Subcutaneous abdominal adipose tissue (tissue), 5 donors: ENCODE results near the gene SOX2.

Experiments
- H3K27ac ChIP-seq: one replicate; pipeline ENCODE4 v1.7.0; 2013; ENCODE audit warnings: low read depth, mild to moderate bottlenecking, inconsistent platforms, low read length, moderate library complexity
- H3K27me3 ChIP-seq, 5 donors: one replicate each; pipeline ENCODE4 v1.7.0; 2013; ENCODE audit warnings: low read length in 5 of 5, inconsistent platforms in 1 of 5; ENCODE audit not compliant: control insufficient read depth in 5 of 5, insufficient read depth in 4 of 5
- H3K36me3 ChIP-seq, 5 donors: one replicate each; pipeline ENCODE4 v1.7.0; 2013; ENCODE audit warnings: low read length in 5 of 5; ENCODE audit not compliant: control insufficient read depth in 5 of 5, insufficient read depth in 5 of 5
- H3K4me1 ChIP-seq, 5 donors: one replicate each; pipeline ENCODE4 v1.7.0; 2013; ENCODE audit warnings: low read length in 5 of 5, mild to moderate bottlenecking in 3 of 5, moderate library complexity in 1 of 5; ENCODE audit not compliant: control insufficient read depth in 5 of 5, insufficient read depth in 5 of 5
- H3K4me3 ChIP-seq, 5 donors: one replicate each; pipeline ENCODE4 v1.7.0; 2013; ENCODE audit warnings: low read length in 5 of 5, low read depth in 1 of 5
- H3K9ac ChIP-seq, 5 donors: one replicate each; pipeline ENCODE4 v1.7.0; 2013; ENCODE audit warnings: low read length in 5 of 5, mild to moderate bottlenecking in 4 of 5, moderate library complexity in 3 of 5
- H3K9me3 ChIP-seq, 5 donors: one replicate each; pipeline ENCODE4 v1.7.0; 2013; ENCODE audit warnings: low read length in 5 of 5; ENCODE audit not compliant: control insufficient read depth in 5 of 5
- donor health status: healthy.
- donor health status: healthy.
- donor health status: healthy.
- donor health status: healthy.
- donor health status: healthy.

SOX2 gene

DNA sequence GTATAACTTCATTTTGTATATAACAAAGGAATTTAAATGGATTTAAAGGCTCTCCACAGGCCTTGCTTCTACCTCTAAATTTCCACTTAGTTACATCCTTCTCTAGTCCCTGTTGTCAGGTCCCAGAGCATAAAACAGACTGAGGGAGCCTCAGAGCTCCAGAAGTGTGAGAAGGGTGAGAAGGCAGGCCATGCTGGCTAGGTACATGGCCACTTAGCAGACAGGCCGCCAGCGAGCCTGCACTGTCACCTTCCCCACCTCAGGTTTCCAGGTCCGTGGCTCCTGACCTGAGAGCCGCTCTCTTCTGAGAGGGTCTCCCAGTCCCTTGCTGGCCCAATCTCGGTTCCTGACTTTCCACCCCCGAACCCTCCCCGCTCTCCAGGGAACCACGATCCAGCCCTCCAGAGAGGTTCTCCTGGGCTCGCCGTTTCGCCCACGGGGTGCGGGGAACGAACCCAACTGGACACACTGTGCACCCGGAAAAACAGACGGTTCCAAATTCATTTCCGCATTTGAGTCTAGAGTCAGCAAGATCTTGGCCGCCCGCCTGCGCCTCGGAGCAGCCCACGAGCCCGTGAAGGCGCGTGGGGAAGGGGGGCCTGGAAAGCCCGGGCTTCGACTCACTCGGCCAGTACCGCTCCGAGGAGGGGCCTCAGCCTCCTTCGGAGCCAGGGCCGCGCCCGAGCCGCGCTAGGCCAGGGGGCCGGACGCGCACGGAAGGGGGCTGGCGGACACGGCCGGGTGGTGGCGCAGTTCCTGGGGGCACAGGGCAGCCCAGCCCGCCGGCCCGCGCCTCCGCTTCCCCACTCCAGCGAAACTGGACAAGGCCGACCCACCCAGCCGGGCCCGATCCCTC, 16.7 kb upstream of the SOX2 start:
- Histone ChIP-seq H3K27me3 (peaks cover 22 to 44% (median 39%) of the 10 kb centered on the region in 5 donors), H3K27ac (no peak overlapping the region), H3K9ac (peak overlapping the region in 3 of 5 donors; percentile 20 to 57 (median 29))

DNA sequence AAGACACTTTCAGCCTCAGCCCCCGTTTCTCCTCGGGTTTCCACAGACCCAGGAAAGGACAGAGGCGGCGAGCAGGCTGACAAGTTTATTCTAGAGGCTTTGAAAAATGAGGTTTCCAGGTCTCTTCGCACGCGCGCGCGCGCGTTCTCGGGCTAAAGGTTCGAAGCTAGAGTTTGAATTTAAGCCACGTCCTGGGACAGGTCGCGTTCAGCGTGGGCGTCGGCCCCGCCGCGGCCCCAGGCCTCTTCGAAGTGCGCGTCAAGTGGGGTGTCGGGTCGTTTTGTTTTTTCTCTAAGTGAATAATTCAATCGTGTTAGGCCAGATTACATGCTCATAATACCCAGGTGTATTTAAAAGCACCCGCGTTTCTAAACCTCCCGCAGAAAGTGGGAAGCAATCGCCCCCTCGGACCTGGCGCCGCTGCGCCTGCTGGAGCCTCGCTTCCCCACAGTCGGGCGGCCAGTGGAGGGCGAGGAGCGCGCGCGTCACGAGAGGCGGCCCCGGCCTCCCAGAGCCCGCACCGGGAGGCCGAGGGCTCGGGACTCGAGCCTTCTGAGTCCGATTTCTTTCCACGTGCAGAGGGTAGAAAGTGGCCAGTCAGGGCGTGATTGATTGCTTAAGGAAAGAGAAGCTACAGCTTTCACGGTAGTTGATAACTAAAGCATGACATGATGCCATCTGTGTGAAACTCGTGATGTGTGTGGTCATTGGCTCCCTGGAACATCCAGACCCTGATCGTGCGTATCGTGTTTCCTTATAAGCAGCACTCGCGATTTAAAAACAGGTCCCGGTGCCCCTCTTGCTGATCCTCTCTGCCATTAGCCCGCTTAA, 15.8 kb upstream of the SOX2 start:
- Histone ChIP-seq H3K27ac (no peak overlapping the region), H3K27me3 (peaks cover 24 to 50% (median 41%) of the 10 kb centered on the region in 5 donors), H3K9ac (peak overlapping the region in 2 of 5 donors; percentile 29 to 57)

More for the DNA sequence above, 16.7 kb upstream of the SOX2 start:
- no peaks in the 10 kb centered on the region for H3K36me3 ChIP-seq
- peaks cover 3 to 21% (median 17%) of the 10 kb centered on the region in 5 donors for H3K4me1 ChIP-seq
- peak overlapping the region; percentile 53 to 68 (median 61) for H3K4me3 ChIP-seq
- no peaks in the 10 kb centered on the region for H3K9me3 ChIP-seq

DNA sequence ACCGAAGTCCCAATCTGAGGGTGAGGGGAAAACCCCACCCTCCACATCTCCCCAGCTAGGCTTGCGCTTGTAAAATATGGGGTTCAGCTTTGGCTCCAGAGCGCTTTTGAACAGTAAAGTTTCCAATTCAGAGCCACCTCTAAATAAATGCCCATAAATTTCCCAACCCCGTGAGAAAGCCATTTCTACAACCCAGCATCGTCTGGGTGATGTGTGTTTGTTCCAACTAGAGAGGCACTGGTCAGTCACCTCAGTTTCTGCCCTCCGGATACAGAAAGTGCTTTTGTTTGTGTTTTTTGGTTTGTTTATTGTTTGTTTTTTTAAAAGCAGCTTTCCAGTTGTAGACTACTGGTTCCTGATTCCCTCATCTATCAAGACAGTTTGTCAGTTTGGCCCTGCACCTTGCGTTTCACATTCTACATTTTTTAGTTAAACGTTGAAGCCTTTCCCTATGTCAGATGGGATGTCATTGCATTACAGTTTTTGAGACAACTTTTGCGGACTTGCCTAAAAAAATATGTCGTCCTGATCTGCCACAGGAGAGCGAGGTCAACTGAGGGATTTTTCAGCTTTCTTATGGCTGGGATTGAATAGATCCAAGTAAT, 15.0 kb upstream of the SOX2 start:
- Histone ChIP-seq H3K4me1 (peaks cover 4 to 29% (median 24%) of the 10 kb centered on the region in 5 donors), H3K4me3 (peak overlapping the region in 2 of 5 donors; percentile 55 to 67), H3K27me3 (peaks cover 27 to 53% (median 43%) of the 10 kb centered on the region in 5 donors), H3K36me3 (no peaks in the 10 kb centered on the region), H3K9ac (no peak overlapping the region), H3K27ac (no peak overlapping the region), H3K9me3 (no peaks in the 10 kb centered on the region)

More for the DNA sequence above, 15.8 kb upstream of the SOX2 start:
- no peaks in the 10 kb centered on the region for H3K36me3 ChIP-seq
- H3K4me1 ChIP-seq = peaks cover 4 to 28% (median 24%) of the 10 kb centered on the region in 5 donors
- no peaks in the 10 kb centered on the region for H3K9me3 ChIP-seq
- H3K4me3 ChIP-seq = peak overlapping the region; percentile 53 to 68 (median 61)

DNA sequence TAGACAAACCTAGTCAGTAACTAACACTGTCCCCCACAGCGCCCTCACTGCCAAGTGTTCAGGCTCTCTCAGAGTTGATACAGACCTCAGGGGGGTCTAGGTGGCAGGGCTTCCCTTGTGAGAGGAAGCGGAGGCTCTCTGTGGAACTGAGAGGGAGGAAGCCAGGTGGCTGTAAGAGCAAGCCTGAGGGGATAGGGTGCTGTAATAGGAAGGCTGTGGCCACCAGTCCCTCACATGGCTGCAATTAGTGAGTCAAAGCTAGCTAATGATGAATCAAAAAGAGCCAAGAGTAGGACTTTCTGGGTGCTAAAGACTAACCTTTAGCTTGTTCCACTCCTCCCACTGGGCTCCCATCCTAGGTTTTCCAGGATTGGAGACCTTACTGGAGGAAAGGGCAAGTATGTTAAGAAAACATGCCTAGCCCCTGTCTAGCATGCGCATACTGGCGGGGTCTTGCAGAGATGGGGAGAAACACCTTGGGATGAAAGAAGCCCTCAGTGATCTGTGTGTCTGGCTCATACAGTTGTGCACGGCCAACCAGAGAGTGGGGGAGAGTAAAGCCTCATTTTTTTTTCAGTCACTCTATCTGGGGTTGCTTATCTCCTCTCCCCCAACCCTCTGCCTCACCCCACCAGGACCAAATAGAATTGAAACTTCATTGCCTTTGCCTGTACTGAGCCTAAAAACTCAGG, 13.3 kb upstream of the SOX2 start:
- H3K9me3 ChIP-seq = no peaks in the 10 kb centered on the region
- H3K9ac ChIP-seq = no peak overlapping the region
- H3K4me1 ChIP-seq = peaks cover 4 to 29% (median 24%) of the 10 kb centered on the region in 5 donors
- no peak overlapping the region for H3K4me3 ChIP-seq
- H3K27me3 ChIP-seq = peaks cover 41 to 69% (median 57%) of the 10 kb centered on the region in 5 donors
- H3K36me3 ChIP-seq = no peaks in the 10 kb centered on the region
- H3K27ac ChIP-seq = no peak overlapping the region

DNA sequence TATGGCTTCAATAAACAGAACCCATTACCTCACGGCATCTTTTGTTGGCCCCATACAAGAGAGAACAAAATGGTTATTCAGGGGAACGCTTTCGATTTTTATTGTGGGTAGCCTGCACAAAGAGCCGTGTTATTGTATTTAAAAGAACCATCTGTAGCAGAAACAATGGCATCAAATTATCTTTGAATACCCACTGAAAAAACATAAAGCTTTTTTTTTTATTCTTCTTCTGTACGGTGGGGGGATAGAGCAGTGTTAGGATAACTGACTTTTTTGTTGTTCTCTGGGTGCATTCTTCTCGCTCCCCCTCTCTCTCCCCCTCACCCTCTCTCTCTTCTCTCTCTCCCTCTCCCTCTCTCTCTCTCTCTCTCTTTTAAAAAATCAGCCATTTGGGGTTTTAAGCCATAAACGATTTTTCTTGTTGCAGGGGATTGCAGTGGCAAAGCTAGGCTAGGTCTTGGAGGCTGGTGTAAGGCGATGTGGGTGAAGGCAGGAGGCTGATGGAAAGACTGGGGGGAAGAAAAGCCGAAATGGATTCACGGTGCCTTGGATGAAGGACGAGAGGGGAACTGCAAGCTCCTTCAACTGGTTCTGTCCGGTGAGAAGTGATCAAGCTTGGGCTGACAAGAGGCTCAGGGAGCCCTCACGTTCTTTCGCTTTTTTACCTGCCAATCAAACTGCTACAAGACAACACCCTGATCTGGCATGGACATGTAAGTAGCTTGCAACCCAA, 12.4 kb upstream of the SOX2 start:
- H3K9ac ChIP-seq = no peak overlapping the region
- peaks cover 4 to 36% (median 29%) of the 10 kb centered on the region in 5 donors for H3K4me1 ChIP-seq
- no peak overlapping the region for H3K4me3 ChIP-seq
- H3K27ac ChIP-seq = no peak overlapping the region
- no peaks in the 10 kb centered on the region for H3K9me3 ChIP-seq
- H3K36me3 ChIP-seq = no peaks in the 10 kb centered on the region
- peaks cover 50 to 79% (median 66%) of the 10 kb centered on the region in 5 donors for H3K27me3 ChIP-seq

DNA sequence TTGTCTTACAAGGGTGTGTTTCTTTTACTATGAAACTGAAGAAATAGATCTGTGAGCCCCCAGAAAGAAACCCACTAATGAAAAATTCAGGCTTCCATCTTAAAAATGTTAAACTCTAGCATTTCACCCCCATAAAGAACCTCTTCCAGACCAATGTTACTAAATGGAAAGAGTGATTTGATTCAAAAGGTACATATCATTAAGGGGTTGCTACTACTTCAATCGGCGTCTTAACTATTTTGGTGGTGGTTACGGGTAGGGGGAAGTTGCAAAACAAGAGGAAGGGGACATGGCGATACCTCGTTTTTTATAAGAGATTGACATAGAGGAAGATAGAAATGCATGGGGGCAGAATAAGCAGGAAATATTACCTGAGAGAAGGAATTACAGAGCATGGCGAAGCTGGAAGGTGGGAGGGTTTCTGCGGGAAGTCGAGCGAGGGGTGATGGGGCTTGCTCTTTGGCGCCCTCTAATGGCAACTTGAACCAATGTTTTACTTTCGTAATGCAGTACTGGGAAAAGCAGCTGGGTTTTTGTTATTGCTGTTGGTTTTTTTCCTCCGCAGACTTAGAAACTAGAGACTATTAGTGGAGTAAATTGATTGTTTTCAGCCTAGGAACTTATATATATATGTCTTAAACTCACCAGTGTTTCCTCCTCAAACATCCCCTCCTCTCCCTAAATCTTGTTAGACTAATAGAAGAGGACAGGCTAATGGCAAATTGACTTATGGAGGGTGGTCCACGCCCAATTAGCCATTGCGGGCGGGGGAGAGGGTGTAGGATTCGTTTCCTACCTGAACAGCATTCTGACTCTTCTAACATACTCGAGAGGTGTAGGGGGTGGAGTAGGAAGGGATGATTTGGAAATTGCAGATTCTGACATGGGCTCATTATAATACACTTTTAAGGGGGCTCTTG, 11.3 kb upstream of the SOX2 start:
- Histone ChIP-seq H3K36me3 (no peaks in the 10 kb centered on the region), H3K9ac (no peak overlapping the region), H3K27ac (no peak overlapping the region), H3K4me1 (peaks cover 4 to 36% (median 25%) of the 10 kb centered on the region in 5 donors), H3K27me3 (peaks cover 61 to 90% (median 76%) of the 10 kb centered on the region in 5 donors), H3K9me3 (no peaks in the 10 kb centered on the region), H3K4me3 (peak overlapping the region in 4 of 5 donors; percentile 14 to 37 (median 30))

DNA sequence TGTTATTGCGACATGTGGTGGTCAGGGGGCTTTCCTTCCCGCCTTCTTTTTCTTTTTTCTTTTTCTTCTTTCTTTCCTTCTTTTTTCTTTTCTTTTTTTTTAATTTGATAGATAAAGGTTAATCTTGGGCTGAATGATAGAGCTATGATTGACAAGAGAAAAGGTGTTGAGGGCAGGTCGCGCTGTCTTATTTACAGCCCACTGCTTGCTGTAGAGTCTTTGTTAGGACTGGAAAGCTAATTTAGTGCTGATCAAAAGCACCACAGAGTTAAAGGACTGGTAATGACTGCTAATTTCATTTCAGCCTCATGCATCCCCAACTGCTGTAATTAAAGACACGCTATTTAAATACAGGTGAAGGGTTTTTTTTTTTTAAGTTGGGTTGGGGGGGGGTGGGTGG, 10.6 kb upstream of the SOX2 start:
- no peak overlapping the region for H3K4me3 ChIP-seq
- no peaks in the 10 kb centered on the region for H3K36me3 ChIP-seq
- peaks cover 3 to 29% (median 18%) of the 10 kb centered on the region in 5 donors for H3K4me1 ChIP-seq
- no peak overlapping the region for H3K9ac ChIP-seq
- H3K9me3 ChIP-seq = no peaks in the 10 kb centered on the region
- H3K27me3 ChIP-seq = peaks cover 63 to 90% (median 76%) of the 10 kb centered on the region in 5 donors
- H3K27ac ChIP-seq = no peak overlapping the region

DNA sequence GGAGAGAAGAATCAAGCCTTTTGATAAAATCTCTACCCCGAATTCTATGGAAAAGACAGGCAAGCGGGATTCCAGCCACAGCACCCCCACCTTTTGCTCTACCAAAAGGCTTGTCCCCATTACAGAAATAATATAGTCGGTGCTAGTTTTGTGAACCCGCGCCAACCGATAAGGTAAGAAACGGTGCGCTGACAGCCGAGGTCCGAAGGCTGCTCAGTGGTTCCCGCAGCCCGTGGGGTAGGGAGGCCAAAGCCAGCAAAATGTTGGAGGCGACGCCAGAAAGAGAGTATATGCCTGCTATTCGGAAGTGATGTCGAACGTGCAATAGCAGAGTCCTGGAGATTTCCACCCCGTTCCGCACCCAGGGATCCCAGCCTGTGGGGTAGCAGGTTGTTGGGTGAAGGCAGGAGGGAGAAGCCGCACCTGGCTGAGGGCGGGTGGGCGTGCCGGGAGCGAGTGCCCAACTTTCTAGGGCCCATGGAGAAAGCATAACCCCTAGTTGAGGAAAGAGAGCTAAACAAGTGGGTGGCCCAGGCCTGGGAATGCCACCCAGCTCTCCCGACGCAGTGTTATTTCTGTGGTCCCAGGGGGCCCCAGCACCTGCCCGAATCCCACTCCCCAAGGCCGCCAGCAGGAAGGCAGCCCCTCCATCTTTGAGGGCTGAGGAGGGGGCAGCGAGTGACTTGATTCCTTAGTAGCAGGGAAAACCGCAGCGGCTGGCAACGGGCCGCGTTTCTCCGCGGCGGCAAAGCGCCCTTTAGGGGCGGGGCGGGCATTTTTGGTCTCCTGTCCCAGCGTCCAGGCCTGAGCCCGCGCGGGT, 7.9 kb upstream of the SOX2 start:
- H3K9me3 ChIP-seq = no peaks in the 10 kb centered on the region
- no peak overlapping the region for H3K27ac ChIP-seq
- H3K27me3 ChIP-seq = peaks cover 61 to 92% (median 72%) of the 10 kb centered on the region in 5 donors
- H3K4me3 ChIP-seq = no peak overlapping the region
- H3K9ac ChIP-seq = no peak overlapping the region
- H3K36me3 ChIP-seq = no peaks in the 10 kb centered on the region
- peaks cover 2 to 23% (median 14%) of the 10 kb centered on the region in 5 donors for H3K4me1 ChIP-seq
